Activated T-helper 2 cell treated with anti-CD3 and anti-CD28 coated beads, Interferon-gamma antibody, Interleukin-2, Interleukin-4, amounts not matched to agents 10 μg/mL and 5 μg/mL and 100 μg/mL, durations not matched to agents 14 hours and 24 hours and 36 hours (primary cell): ENCODE measurements around the gene CDKN2B-AS1. TPM values are rescaled to one million over a fixed set of nuclear protein-coding genes. Genes with fewer than 3 reads are reported as not detected.

Source experiments
- DNase-seq: peaks from one replicate; pipeline ENCODE4 v3.0.0; 2021; ENCODE audit warnings: low spot score
- H3K27ac Mint-ChIP-seq: one replicate; pipeline ENCODE4 v1.8.0; 2021; ENCODE audit warnings: mixed read lengths
- H3K27me3 Mint-ChIP-seq: one replicate; pipeline ENCODE4 v1.8.0; 2021; ENCODE audit warnings: low read depth, mixed read lengths
- H3K36me3 Mint-ChIP-seq: one replicate; pipeline ENCODE4 v1.8.0; 2021; ENCODE audit warnings: low read depth, mixed read lengths
- H3K4me1 Mint-ChIP-seq: one replicate; pipeline ENCODE4 v1.8.0; 2021; ENCODE audit warnings: low read depth, mixed read lengths
- H3K4me3 Mint-ChIP-seq: one replicate; pipeline ENCODE4 v1.8.0; 2021; ENCODE audit warnings: low read depth, mild to moderate bottlenecking, moderate library complexity, mixed read lengths
- H3K9me3 Mint-ChIP-seq: one replicate; pipeline ENCODE4 v1.8.0; 2021; ENCODE audit warnings: mixed read lengths
- intact Hi-C: fragments of 100-400 bp; cut with micrococcal nuclease; formaldehyde crosslinking; loops from one replicate; pipeline ENCODE4 v1.15.1; 2023
- total RNA-seq: library from RNA; stranded (reverse); gene quantifications from 2 replicates; pipeline ENCODE4 v1.2.3, GENCODE V29; 2022

Gene CDKN2B-AS1
- total RNA-seq, 1 donor from 2014 or later = 0.82 TPM

DNA sequence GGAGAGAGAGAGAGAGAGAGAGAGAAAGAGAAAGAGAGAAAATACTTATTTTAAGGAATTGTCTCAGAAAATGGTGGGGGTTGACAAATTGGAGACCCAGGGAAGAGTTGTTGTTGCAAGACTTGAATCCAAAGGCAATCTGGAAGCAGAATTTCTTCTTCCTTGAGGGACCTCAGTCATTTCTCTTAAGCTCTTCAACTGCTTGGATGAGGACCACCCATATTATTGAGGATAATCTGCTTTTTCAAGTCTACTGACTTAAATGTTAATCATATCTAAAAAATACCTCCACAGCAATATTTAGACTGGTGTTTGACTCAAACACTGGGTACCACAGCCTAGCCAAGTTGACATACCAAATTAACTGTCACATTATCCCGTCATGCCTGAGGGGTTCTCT, 2.9 kb downstream of the CDKN2B-AS1 start:
- no peak overlapping the region for H3K4me3 Mint-ChIP-seq
- H3K4me1 Mint-ChIP-seq = peaks cover 20% of the 10 kb centered on the region
- H3K27me3 Mint-ChIP-seq = peaks cover 54% of the 10 kb centered on the region
- no peak for DNase-seq
- intact Hi-C loops = loop anchor here (5.0 to 10.0 kb wide), 3 partner anchors 40 to 663 kb away; partner anchors contain the start of gene KLHL9
- peaks cover 2% of the 10 kb centered on the region for H3K36me3 Mint-ChIP-seq
- H3K27ac Mint-ChIP-seq = no peak overlapping the region
- H3K9me3 Mint-ChIP-seq = no peaks in the 10 kb centered on the region

DNA sequence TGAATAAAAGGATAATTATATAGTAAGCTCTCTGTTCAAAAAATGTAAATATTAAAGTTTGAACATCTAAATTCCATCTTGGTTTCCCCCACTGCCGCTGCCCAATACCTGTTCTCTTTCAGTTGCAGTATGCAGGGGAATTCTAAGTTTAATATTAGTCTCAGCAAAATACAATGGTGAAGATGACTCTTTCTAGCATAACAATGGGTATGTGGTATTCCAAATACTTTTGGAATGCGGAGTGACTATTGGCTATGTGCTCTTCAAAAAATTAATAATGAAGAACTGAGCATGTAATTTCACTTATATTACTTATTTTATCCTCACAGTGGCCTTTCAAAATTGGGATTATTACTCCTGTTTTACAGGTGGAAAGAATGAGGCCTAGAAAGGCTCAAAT, 3.4 kb downstream of the CDKN2B-AS1 start:
- Mint-ChIP-seq H3K36me3 (peaks cover 2% of the 10 kb centered on the region), H3K27ac (no peak overlapping the region), H3K9me3 (no peaks in the 10 kb centered on the region), H3K4me3 (no peak overlapping the region), H3K27me3 (peaks cover 58% of the 10 kb centered on the region), H3K4me1 (peaks cover 20% of the 10 kb centered on the region)
- DNase-seq = no peak
- intact Hi-C loops = loop anchor here (5.0 to 10.0 kb wide), 3 partner anchors 39 to 663 kb away; partner anchors contain the start of gene KLHL9

DNA sequence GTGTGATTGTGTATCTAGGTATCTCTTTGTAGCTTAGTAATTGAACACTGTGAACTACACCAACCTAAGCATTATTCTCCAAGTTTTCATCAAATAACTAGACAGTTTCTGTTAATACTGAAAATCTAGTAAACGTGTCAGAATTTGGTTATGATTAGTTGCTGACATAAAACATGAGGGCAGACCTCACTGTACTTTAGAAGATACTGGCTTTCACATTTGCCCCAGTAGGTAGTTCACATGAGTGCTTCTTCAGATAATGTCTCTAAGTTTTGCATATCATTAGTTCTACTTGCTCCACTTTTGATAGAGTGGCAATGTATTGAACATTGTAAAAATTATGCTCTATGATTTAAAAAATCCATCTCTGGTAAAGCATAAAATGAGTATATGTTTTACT, 7.4 kb downstream of the CDKN2B-AS1 start:
- H3K4me3 Mint-ChIP-seq = no peak overlapping the region
- peaks cover 81% of the 10 kb centered on the region for H3K27me3 Mint-ChIP-seq
- no peaks in the 10 kb centered on the region for H3K9me3 Mint-ChIP-seq
- intact Hi-C loops = no loop called here
- no peak overlapping the region for H3K27ac Mint-ChIP-seq
- no peak for DNase-seq
- H3K36me3 Mint-ChIP-seq = peaks cover 18% of the 10 kb centered on the region
- peaks cover 15% of the 10 kb centered on the region for H3K4me1 Mint-ChIP-seq

DNA sequence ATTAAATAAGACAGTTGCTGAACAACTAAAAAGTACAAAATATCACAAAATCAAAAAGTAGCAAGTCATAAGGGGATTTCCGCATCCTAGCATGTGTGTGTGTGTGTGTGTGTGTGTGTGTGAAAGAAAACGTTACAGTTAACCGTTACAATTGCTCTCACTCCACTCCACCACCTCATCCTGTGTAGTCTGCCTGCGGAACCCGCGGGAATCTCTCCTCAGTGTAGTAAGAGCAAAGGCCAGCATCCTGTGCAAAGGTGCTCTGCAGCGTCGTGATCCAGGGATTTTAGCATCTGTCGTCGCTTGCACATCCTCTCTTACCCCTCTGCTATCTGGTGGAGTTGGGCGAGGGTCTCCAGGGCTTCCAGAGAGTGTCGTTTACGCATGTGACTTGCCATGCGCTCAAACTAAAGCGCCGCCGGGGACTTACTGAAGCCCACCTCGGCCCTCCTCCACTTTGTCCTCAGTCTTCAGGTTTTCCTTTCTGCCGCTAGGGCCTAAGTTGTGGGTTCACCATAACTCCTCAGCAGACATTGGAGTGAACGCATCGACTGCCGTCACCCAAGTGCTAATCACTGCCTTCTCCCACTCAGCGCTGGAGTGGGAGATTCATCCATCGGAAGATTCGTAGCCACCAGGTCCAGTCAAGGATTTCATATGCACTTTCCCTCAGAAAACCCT, 10.6 kb downstream of the CDKN2B-AS1 start:
- H3K4me3 Mint-ChIP-seq = peak overlapping the region; percentile 16
- peaks cover 72% of the 10 kb centered on the region for H3K27me3 Mint-ChIP-seq
- peaks cover 16% of the 10 kb centered on the region for H3K36me3 Mint-ChIP-seq
- no peak for DNase-seq
- intact Hi-C loops = loop anchor here (2.0 kb wide), 1 partner anchor 30 kb away; no protein-coding TSS in a partner anchor
- H3K9me3 Mint-ChIP-seq = no peaks in the 10 kb centered on the region
- no peak overlapping the region for H3K27ac Mint-ChIP-seq
- peaks cover 27% of the 10 kb centered on the region for H3K4me1 Mint-ChIP-seq

DNA sequence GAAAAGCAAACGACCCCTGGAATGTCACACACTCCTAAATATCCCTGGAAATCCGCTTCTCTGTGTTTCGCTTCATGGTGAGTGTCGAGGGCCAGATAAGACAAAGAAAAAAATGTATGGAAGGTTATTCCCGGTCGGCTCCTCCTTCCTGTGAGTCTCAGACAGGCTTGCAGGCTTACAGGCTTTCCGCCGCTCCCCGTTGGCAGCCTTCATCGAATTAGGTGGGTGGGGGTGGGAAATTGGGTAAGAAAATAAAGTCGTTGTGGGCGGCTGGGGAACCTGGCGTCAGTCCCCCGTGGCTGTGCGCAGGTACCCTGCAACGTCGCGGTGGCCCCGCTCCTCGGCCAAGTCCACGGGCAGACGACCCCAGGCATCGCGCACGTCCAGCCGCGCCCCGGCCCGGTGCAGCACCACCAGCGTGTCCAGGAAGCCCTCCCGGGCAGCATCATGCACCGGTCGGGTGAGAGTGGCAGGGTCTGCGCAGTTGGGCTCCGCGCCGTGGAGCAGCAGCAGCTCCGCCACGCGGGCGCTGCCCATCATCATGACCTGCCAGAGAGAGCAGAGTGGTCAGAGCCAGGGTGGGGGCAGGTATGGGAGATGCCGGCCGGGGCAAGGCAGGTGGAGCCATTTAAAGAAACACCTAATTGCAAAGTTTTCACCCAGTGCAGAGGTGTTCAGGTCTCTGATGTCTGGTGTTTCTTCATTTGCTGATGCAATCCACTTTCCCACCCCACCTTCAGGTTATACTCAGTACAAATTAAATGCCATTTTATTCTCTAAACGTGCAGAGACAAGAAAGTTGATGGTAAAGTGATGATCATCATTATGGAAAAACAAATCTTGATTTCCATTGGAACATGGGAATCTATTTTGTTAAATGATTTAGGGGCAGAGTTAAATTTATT, 11.4 kb downstream of the CDKN2B-AS1 start:
- intact Hi-C loops = loop anchor here (2.0 kb wide), 1 partner anchor 31 kb away; no protein-coding TSS in a partner anchor
- Mint-ChIP-seq H3K27ac (no peak overlapping the region), H3K4me1 (peaks cover 27% of the 10 kb centered on the region), H3K36me3 (peaks cover 16% of the 10 kb centered on the region), H3K4me3 (peak overlapping the region; percentile 16), H3K27me3 (peaks cover 75% of the 10 kb centered on the region), H3K9me3 (no peaks in the 10 kb centered on the region)
- DNase-seq = no peak

- no peaks in the 10 kb centered on the region for H3K9me3 Mint-ChIP-seq
- DNase-seq = no peak
- peaks cover 16% of the 10 kb centered on the region for H3K36me3 Mint-ChIP-seq
- peaks cover 27% of the 10 kb centered on the region for H3K4me1 Mint-ChIP-seq
- H3K27me3 Mint-ChIP-seq = peaks cover 69% of the 10 kb centered on the region
- intact Hi-C loops = loop anchor here (1.0 to 2.0 kb wide), 6 partner anchors 13 to 194 kb away; no protein-coding TSS in a partner anchor
- peak overlapping the region; percentile 84 for H3K4me3 Mint-ChIP-seq
- no peak overlapping the region for H3K27ac Mint-ChIP-seq
Measured at GRCh38 chr9:22008384-22008716, 13.8 kb downstream of the CDKN2B-AS1 start.

GRCh38 chr9:22008717-22009505, 14.3 kb downstream of the CDKN2B-AS1 start, which contains the start of gene CDKN2B:
TSS of gene CDKN2B (minus strand) at chr9:22009305. CDS start at chr9:22008953, 352 bp downstream.
- peaks cover 27% of the 10 kb centered on the region for H3K4me1 Mint-ChIP-seq
- H3K36me3 Mint-ChIP-seq = peaks cover 13% of the 10 kb centered on the region
- H3K27me3 Mint-ChIP-seq = peaks cover 69% of the 10 kb centered on the region
- peak within 1 kb of the TSS; percentile 84 for H3K4me3 Mint-ChIP-seq
- intact Hi-C loops = loop anchor here (1.0 to 2.0 kb wide), 7 partner anchors 14 to 248 kb away; no protein-coding TSS in a partner anchor
- no peak within 1 kb of the TSS for H3K27ac Mint-ChIP-seq
- no peaks in the 10 kb centered on the region for H3K9me3 Mint-ChIP-seq
- peak; percentile 66 for DNase-seq

- Mint-ChIP-seq H3K27ac (no peak overlapping the region), H3K4me1 (peaks cover 27% of the 10 kb centered on the region), H3K4me3 (peak overlapping the region; percentile 84), H3K36me3 (peaks cover 13% of the 10 kb centered on the region), H3K27me3 (peaks cover 64% of the 10 kb centered on the region), H3K9me3 (no peaks in the 10 kb centered on the region)
- intact Hi-C loops = loop anchor here (1.0 to 2.0 kb wide), 3 partner anchors 29 to 248 kb away; no protein-coding TSS in a partner anchor
- no peak for DNase-seq
Measured at GRCh38 chr9:22009506-22009867, 14.9 kb downstream of the CDKN2B-AS1 start.

GRCh38 chr9:22010866-22011625, 16.5 kb downstream of the CDKN2B-AS1 start:
- peaks cover 49% of the 10 kb centered on the region for H3K27me3 Mint-ChIP-seq
- no peak for DNase-seq
- H3K36me3 Mint-ChIP-seq = peaks cover 3% of the 10 kb centered on the region
- peaks cover 15% of the 10 kb centered on the region for H3K4me1 Mint-ChIP-seq
- H3K9me3 Mint-ChIP-seq = no peaks in the 10 kb centered on the region
- no peak overlapping the region for H3K4me3 Mint-ChIP-seq
- no peak overlapping the region for H3K27ac Mint-ChIP-seq
- intact Hi-C loops = no loop called here

DNA sequence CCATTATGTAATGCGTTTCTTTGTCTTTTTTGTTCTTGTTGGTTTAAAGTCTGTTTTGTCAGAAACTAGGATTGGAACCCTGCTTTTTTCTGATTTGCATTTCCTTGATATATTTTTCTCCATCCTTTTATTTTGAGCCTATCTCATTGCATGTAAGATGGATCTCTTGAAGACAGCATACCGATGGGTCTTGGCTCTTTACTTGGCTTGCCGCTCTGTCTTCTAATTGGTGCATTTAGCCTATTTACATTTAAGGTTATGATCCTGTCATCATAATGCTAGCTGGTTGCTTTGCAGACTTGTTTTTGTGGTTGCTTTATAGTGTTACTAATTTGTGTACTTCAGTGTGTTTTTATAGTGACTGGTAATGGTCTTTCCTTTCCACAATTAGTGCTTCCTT, 27.8 kb downstream of the CDKN2B-AS1 start:
- Mint-ChIP-seq H3K4me1 (peaks cover 3% of the 10 kb centered on the region), H3K36me3 (no peaks in the 10 kb centered on the region), H3K27me3 (peaks cover 53% of the 10 kb centered on the region), H3K27ac (no peak overlapping the region), H3K9me3 (peaks cover 4% of the 10 kb centered on the region), H3K4me3 (no peak overlapping the region)
- intact Hi-C loops = no loop called here
- DNase-seq = no peak

GRCh38 chr9:22026696-22027095, 32.1 kb downstream of the CDKN2B-AS1 start:
- no peak overlapping the region for H3K27ac Mint-ChIP-seq
- no peaks in the 10 kb centered on the region for H3K9me3 Mint-ChIP-seq
- H3K4me3 Mint-ChIP-seq = no peak overlapping the region
- no peaks in the 10 kb centered on the region for H3K36me3 Mint-ChIP-seq
- peaks cover 23% of the 10 kb centered on the region for H3K4me1 Mint-ChIP-seq
- DNase-seq = no peak
- intact Hi-C loops = no loop called here
- H3K27me3 Mint-ChIP-seq = peaks cover 27% of the 10 kb centered on the region

- DNase-seq = no peak
- Mint-ChIP-seq H3K27ac (no peak overlapping the region), H3K4me3 (no peak overlapping the region), H3K27me3 (peaks cover 15% of the 10 kb centered on the region), H3K36me3 (no peaks in the 10 kb centered on the region), H3K9me3 (no peaks in the 10 kb centered on the region), H3K4me1 (peaks cover 28% of the 10 kb centered on the region)
- intact Hi-C loops = no loop called here
Measured at GRCh38 chr9:22028394-22028793, 33.8 kb downstream of the CDKN2B-AS1 start.
